HL-60 (cell line): Measurements from ENCODE around the gene KRTAP10-8.

ENCODE experiments used
- CTCF ChIP-seq: IDR thresholded peaks from one replicate; pipeline ENCODE4 v1.5.1; 2011; ENCODE audit warnings: low read length, control low read depth, inconsistent platforms; ENCODE audit not compliant: insufficient read depth
- GABPA ChIP-seq: IDR thresholded peaks from 2 replicates; pipeline ENCODE4 v1.6.1; 2012; ENCODE audit warnings: low read depth
- POLR2AphosphoS5 ChIP-seq: IDR thresholded peaks from 2 replicates; pipeline ENCODE4 v1.6.1; 2012; ENCODE audit warnings: low read depth
- REST ChIP-seq: IDR thresholded peaks from 2 replicates; pipeline ENCODE4 v1.6.1; 2012; ENCODE audit warnings: low read depth; ENCODE audit not compliant: insufficient replicate concordance
- SPI1 ChIP-seq: IDR thresholded peaks from 2 replicates; pipeline ENCODE4 v1.6.1; 2012; ENCODE audit warnings: low read depth, mild to moderate bottlenecking, borderline replicate concordance

GRCh38 chr21:44592446-44593311 is 19.2 kb upstream of the KRTAP10-8 start, which contains the start of gene KRTAP10-6:
- TF ChIP-seq CTCF (no peak), POLR2AphosphoS5 (no peak), SPI1 (no peak), REST (no peak), GABPA (no peak)
